NB4 (cell line): Measurements from ENCODE around the gene TDRD15.

ENCODE experiments used
- DNase-seq: peaks from one replicate; pipeline ENCODE4 v3.0.0; 2010; ENCODE audit warnings: low read depth
- H3K4me3 ChIP-seq: one replicate; pipeline ENCODE4 v1.5.1; 2011; ENCODE audit warnings: mild to moderate bottlenecking, low read depth, low read length, moderate library complexity
- CTCF ChIP-seq: IDR thresholded peaks from one replicate; pipeline ENCODE4 v1.5.1; 2012; ENCODE audit warnings: low read depth, low read length
- MAX ChIP-seq: IDR thresholded peaks from 2 replicates; pipeline ENCODE4 v1.6.1; 2011; ENCODE audit warnings: low read depth, low read length
- MYC ChIP-seq: IDR thresholded peaks from 2 replicates; pipeline ENCODE4 v1.6.1; 2011; ENCODE audit warnings: low read depth, low read length
- POLR2A ChIP-seq: IDR thresholded peaks from 2 replicates; pipeline ENCODE4 v1.6.1; 2011; ENCODE audit warnings: mild to moderate bottlenecking; ENCODE audit not compliant: insufficient read length; ENCODE audit errors: extremely low read depth

Gene TDRD15

GRCh38 chr2:21155365-21156136 lies 31.8 kb downstream of the TDRD15 start:
- no peak for DNase-seq
- TF ChIP-seq MYC (no peak), POLR2A (no peak), CTCF (no peak), MAX (no peak)
- no peak overlapping the region for H3K4me3 ChIP-seq

GRCh38 chr2:21161122-21161521 lies 37.4 kb downstream of the TDRD15 start:
- no peak for TF ChIP-seq MYC
- no peak for TF ChIP-seq CTCF
- no peak for TF ChIP-seq POLR2A
- no peak for TF ChIP-seq MAX
- no peak for DNase-seq
- H3K4me3 ChIP-seq, result no peak overlapping the region

- no peak overlapping the region for H3K4me3 ChIP-seq
- no peak for DNase-seq
- TF ChIP-seq POLR2A (no peak), MYC (no peak), MAX (no peak), CTCF (no peak)
Measured at GRCh38 chr2:21161832-21162614, 38.3 kb downstream of the TDRD15 start.

- H3K4me3 ChIP-seq, result no peak overlapping the region
- TF ChIP-seq POLR2A (no peak), MAX (no peak), CTCF (no peak), MYC (no peak)
Measured at GRCh38 chr2:21162615-21162878, 38.8 kb downstream of the TDRD15 start.

GRCh38 chr2:21163213-21163612 lies 39.4 kb downstream of the TDRD15 start:
- TF ChIP-seq MAX (no peak), POLR2A (no peak), MYC (no peak), CTCF (no peak)
- no peak for DNase-seq
- H3K4me3 ChIP-seq, result no peak overlapping the region

More at GRCh38 chr2:21162615-21162878, 38.8 kb downstream of the TDRD15 start:
- no peak for DNase-seq
